Choroid plexus epithelial cell (primary cell): ENCODE results near the gene KCNK2.

Experiments used
- DNase-seq: peaks from one replicate; pipeline ENCODE4 v3.0.0-alpha.2; 2010; ENCODE audit warnings: low read depth
- H3K4me3 ChIP-seq: 2 replicates; pipeline ENCODE4 v1.5.1; 2011; ENCODE audit warnings: low read depth, mild to moderate bottlenecking, control low read depth, low read length, moderate library complexity
- TF ChIP-seq, protein P1 (sequence below): conservative IDR thresholded peaks from 2 replicates; pipeline ENCODE4 v1.5.1; 2011; ENCODE audit warnings: low read depth, mild to moderate bottlenecking, control low read depth, inconsistent platforms, low read length, moderate library complexity

The KCNK2 gene

DNA sequence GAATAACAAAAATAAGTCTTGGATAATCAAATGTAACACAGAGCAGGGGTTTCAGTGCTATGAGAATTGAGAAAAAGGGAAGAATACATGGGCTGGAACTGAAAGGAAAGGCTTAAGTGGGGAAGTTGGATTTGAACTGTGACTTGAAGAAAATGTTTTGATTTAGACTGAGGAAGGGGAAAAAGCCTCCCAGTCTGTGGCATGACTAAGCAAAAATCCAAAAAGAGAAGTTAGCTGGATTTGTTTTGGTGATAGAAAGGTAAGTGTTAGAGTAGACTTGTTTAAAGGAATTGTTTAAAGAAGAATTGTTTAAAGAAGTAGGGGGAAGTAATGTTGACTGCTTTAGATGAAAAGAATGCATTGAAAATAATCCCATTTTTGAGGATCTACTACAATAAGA, 46.0 kb downstream of the KCNK2 start:
- DNase-seq: no peak
- no peak overlapping the region for H3K4me3 ChIP-seq
- TF ChIP-seq, protein P1, sequence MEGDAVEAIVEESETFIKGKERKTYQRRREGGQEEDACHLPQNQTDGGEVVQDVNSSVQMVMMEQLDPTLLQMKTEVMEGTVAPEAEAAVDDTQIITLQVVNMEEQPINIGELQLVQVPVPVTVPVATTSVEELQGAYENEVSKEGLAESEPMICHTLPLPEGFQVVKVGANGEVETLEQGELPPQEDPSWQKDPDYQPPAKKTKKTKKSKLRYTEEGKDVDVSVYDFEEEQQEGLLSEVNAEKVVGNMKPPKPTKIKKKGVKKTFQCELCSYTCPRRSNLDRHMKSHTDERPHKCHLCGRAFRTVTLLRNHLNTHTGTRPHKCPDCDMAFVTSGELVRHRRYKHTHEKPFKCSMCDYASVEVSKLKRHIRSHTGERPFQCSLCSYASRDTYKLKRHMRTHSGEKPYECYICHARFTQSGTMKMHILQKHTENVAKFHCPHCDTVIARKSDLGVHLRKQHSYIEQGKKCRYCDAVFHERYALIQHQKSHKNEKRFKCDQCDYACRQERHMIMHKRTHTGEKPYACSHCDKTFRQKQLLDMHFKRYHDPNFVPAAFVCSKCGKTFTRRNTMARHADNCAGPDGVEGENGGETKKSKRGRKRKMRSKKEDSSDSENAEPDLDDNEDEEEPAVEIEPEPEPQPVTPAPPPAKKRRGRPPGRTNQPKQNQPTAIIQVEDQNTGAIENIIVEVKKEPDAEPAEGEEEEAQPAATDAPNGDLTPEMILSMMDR: no peak

DNA sequence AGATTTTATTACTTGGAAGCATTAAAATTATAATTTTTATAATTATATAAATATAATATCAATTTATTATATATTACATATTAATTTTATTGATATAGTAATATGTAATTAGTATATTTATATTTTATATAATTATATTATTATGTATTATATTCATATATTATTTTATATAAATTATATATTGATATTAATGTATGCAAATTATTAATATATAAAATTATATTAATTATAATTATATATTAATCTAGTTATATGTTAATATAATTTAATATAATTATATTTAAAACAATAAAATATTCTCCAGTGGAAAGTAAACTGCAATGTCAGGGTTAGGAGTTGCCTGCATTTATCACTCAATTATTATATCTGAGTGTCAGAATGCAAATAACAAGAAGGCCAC, 48.8 kb downstream of the KCNK2 start:
- DNase-seq: no peak
- TF ChIP-seq, protein P1: no peak
- no peak overlapping the region for H3K4me3 ChIP-seq

DNA sequence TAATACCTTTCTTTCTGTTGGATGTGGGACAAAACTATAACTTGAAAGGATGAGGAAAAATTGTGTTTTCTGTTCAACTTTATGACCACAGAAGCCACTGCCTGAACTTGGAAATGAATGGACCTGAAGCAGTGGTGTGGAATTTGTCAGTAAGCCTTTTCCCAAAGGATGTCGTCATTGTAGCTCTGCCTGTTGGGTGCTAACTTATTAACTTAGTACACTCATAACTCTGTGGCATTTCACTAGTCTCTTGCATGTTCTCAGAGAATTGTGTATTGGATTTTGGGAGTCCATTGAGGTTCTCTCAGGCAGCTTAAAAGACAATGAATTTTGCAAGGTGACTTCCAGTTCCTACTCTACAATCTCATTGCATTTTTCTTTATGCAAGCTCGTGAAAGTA, 49.6 kb downstream of the KCNK2 start:
- TF ChIP-seq, protein P1: no peak
- H3K4me3 ChIP-seq: no peak overlapping the region
- DNase-seq: no peak

DNA sequence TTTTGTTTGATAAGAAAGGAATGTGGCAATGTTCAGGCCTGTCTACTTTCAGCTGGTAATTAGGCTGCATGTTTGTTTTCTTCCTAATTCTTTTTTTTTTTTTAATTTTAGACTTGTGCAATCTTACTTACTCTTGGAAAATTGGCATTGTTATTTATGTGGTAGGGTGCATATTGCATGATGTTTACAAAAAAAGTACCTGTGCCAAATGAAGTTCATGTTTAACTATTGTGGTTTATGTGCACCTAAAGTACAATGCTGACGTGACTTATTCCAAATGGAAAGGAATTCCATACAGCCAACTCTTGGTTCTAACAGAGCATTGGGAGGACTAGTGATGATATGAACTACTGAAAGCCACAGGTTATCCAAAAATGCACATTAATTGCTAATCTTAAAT, 51.0 kb downstream of the KCNK2 start:
- no peak overlapping the region for H3K4me3 ChIP-seq
- TF ChIP-seq, protein P1: no peak
- no peak for DNase-seq

DNA sequence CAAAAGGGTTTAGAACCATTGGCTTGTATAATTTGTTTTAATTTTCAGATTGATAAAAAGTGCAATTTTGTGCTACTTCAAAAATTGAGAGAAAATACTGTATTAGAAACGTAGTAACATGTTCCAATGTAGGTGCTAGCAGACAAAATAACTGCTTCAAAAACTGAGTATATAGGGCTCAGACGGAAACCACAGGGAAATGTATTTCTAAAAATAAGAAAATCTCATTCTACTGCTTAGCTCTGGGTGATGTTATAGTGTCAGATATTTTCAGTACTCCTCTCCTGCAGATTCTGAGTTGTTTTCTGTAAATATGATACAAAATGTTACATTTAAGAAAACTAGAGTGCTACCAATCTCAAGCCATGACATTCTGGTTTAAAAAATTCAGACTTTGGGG, 55.4 kb downstream of the KCNK2 start:
- DNase-seq: no peak
- H3K4me3 ChIP-seq: no peak overlapping the region
- TF ChIP-seq, protein P1: no peak

DNA sequence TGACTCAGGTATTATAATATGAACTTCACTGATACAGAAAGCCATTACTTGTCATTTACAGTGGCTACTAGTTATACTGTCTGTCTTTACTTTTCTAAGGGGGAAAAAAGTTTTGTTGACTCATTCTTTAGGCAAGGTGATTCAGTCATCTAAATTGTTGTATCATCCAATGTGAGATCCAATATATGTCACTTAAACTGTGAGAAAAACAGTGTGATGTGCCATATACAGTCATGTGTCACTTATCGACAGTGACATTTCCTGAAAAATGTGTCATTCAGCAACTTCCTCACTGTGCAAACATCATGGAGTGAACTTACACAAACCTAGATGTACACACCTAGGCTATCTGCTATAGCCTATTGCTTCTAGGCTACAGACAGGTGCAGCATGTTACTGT, 57.6 kb downstream of the KCNK2 start:
- TF ChIP-seq, protein P1: no peak
- H3K4me3 ChIP-seq: no peak overlapping the region
- DNase-seq: no peak

DNA sequence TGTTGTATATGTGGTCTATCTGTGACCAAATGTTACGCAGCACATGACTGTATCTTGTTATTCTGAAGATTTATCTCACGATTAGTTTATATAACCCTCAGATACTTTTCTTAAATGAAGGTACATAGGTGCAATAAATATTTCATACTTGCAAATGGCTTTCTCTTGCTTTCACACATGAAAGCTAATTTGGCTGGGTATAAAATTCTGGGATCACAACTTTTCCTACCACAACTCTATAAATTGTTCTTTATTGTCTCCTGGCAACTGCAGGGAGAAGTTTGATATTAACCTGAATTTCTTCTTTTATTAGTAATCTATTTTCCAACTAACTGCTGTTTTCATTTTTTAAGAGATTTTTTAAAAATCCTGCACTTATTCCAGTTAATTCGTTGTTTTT, 58.9 kb downstream of the KCNK2 start:
- DNase-seq: no peak
- TF ChIP-seq, protein P1: no peak
- H3K4me3 ChIP-seq: no peak overlapping the region
